ENCODE results near the gene PTGES2. TPM values are rescaled to one million over a fixed set of nuclear protein-coding genes. Genes with fewer than 3 reads are reported as not detected.

Gene PTGES2
- total and polyA plus RNA-seq, 2 of the 13 experiments (the other 11 are each of a cell fraction or from before 2014, with no cell fraction given): 63.7 to 79.8 TPM

DNA sequence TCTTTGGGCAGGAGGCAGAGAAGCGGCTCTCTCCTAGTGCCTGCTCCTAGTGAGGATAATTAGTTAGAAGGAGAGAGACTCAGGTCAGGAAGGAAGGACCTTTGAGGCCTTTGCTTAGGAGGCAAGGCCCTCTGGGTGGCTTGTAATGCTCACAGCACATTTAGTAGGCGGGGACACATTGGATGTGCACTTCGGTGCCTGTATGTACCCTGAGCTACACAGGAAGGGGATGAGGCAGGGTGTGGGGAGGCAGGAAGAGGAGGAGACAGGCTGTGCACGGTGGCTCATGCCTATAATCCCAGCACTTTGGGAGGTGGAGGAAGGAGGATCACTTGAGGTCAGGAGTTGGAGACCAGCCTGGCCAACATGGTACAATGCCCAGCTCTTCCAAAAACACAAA lies 14.5 kb upstream of the PTGES2 start:
- Histone ChIP-seq H3K27ac (ENCODE audit: extremely low read length, insufficient read depth, low read length) (no peak overlapping the region), H3K27me3 (ENCODE audit: control insufficient read depth in 1 of 2, insufficient read depth in 2 of 2, low read length in 2 of 2) (peaks cover 0 to 25% of the 10 kb centered on the region in 2 experiments; a peak in 3 of 5 replicates), H3K9ac (ENCODE audit: insufficient read depth, low read depth, low read length) (no peak overlapping the region), H3K4me1 (ENCODE audit: insufficient read depth, low read length) (peaks cover 54% of the 10 kb centered on the region), H3K36me3 (replicated peaks in 1 of 2; ENCODE audit: control insufficient read depth in 1 of 2, insufficient read depth in 2 of 2, low read length in 2 of 2) (no peaks in the 10 kb centered on the region), H4K20me1 (ENCODE audit: insufficient read depth, low read length) (no peaks in the 10 kb centered on the region), H3K4me3 (replicated peaks in 1 of 3; ENCODE audit: insufficient read depth in 1 of 3, low read depth in 2 of 3, low read length in 3 of 3) (no peak overlapping the region), H3K79me2 (ENCODE audit: insufficient read depth, low read length) (no peaks in the 10 kb centered on the region), H3K9me3 (ENCODE audit: low read length) (no peaks in the 10 kb centered on the region), H2AFZ (ENCODE audit: low read length) (peak overlapping the region; percentile 23), H3K4me2 (ENCODE audit: low read depth, low read length) (peak overlapping the region; percentile 39; the same call in 1 of the 2 replicates)
- no TSS peak for BruUV-seq (replicated peaks)
- peak; percentile 26 for FAIRE-seq
- WGBS (ENCODE audit: low lambda C conversion rate): 50% methylated on average over 4 of the region's 4 CpGs
- intact Hi-C loops (cut with micrococcal nuclease; ENCODE audit: unreplicated experiment) (no loop called here), in situ Hi-C loops (cut with HindIII; ENCODE audit: extremely low pct_ligation_motif_present, low pct_unique_long_range_greater_than_20kb) (no loop called here)
- ATAC-seq: peak; percentile 48
- DNase-seq (ENCODE audit: low spot score): no peak
- ChIA-PET POLR2A (interaction anchor here (1.1 to 2.2 kb wide), 2 partner anchors 10 to 18 kb away, joined by 3 to 7 read pairs; partner anchors contain the start of gene BBLN), CTCF (ENCODE audit: low intra/inter-chr PET ratio, low total read pairs) (no interaction called here)
- TF ChIP-seq ZFYVE20 (CRISPR knock-in tag; IDR thresholded peaks at IDR 0.05; ENCODE audit: borderline replicate concordance, low read depth): no peak
- TF ChIP-seq HOXA3 (CRISPR knock-in tag; IDR thresholded peaks at IDR 0.05): peak; percentile 21; the same call in 1 of the 2 replicates
- peak; percentile 65; the same call in 1 of the 2 replicates for TF ChIP-seq ZNF263 (CRISPR knock-in tag; IDR thresholded peaks at IDR 0.05)
- TF ChIP-seq ZFP1 (CRISPR knock-in tag; IDR thresholded peaks at IDR 0.05): no peak
- TF ChIP-seq SCMH1 (CRISPR knock-in tag; IDR thresholded peaks at IDR 0.05; ENCODE audit: borderline replicate concordance): no peak
- no peak for TF ChIP-seq HNRNPUL1 (IDR thresholded peaks at IDR 0.05; ENCODE audit: low read depth, low read length)
- TF ChIP-seq ATF7-NPFF (CRISPR knock-in tag; IDR thresholded peaks at IDR 0.05; ENCODE audit: low read depth): no peak
- TF ChIP-seq TBP (CRISPR knock-in tag; IDR thresholded peaks at IDR 0.05): no peak
- no peak for TF ChIP-seq ZFP82 (CRISPR knock-in tag; IDR thresholded peaks at IDR 0.05; ENCODE audit: borderline replicate concordance)
- 0 out of 2 replicates have a peak, but pooled peaks have one; percentile 20 for TF ChIP-seq ZFX (CRISPR knock-in tag; IDR thresholded peaks at IDR 0.05; ENCODE audit: low read depth)
- peak; percentile 39 for TF ChIP-seq GABPA (IDR thresholded peaks at IDR 0.05; ENCODE audit: low read depth, low read length)
- peak; percentile 71 for TF ChIP-seq GABPA (CRISPR knock-in tag; IDR thresholded peaks at IDR 0.05; ENCODE audit: low read depth)
- TF ChIP-seq, protein P1, sequence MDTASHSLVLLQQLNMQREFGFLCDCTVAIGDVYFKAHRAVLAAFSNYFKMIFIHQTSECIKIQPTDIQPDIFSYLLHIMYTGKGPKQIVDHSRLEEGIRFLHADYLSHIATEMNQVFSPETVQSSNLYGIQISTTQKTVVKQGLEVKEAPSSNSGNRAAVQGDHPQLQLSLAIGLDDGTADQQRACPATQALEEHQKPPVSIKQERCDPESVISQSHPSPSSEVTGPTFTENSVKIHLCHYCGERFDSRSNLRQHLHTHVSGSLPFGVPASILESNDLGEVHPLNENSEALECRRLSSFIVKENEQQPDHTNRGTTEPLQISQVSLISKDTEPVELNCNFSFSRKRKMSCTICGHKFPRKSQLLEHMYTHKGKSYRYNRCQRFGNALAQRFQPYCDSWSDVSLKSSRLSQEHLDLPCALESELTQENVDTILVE (CRISPR knock-in tag; IDR thresholded peaks at IDR 0.05): no peak
- no peak for TF ChIP-seq ZNF773 (CRISPR knock-in tag; IDR thresholded peaks at IDR 0.05; ENCODE audit: borderline replicate concordance)
- TF ChIP-seq ZSCAN20 (CRISPR knock-in tag; IDR thresholded peaks at IDR 0.05; ENCODE audit: borderline replicate concordance): no peak
- TF ChIP-seq STAT5B (CRISPR knock-in tag; IDR thresholded peaks at IDR 0.05): no peak
- no peak for TF ChIP-seq XBP1 (CRISPR knock-in tag; IDR thresholded peaks at IDR 0.05)
- TF ChIP-seq ZBTB7A (CRISPR knock-in tag; IDR thresholded peaks at IDR 0.05): no peak
- TF ChIP-seq, protein P2, sequence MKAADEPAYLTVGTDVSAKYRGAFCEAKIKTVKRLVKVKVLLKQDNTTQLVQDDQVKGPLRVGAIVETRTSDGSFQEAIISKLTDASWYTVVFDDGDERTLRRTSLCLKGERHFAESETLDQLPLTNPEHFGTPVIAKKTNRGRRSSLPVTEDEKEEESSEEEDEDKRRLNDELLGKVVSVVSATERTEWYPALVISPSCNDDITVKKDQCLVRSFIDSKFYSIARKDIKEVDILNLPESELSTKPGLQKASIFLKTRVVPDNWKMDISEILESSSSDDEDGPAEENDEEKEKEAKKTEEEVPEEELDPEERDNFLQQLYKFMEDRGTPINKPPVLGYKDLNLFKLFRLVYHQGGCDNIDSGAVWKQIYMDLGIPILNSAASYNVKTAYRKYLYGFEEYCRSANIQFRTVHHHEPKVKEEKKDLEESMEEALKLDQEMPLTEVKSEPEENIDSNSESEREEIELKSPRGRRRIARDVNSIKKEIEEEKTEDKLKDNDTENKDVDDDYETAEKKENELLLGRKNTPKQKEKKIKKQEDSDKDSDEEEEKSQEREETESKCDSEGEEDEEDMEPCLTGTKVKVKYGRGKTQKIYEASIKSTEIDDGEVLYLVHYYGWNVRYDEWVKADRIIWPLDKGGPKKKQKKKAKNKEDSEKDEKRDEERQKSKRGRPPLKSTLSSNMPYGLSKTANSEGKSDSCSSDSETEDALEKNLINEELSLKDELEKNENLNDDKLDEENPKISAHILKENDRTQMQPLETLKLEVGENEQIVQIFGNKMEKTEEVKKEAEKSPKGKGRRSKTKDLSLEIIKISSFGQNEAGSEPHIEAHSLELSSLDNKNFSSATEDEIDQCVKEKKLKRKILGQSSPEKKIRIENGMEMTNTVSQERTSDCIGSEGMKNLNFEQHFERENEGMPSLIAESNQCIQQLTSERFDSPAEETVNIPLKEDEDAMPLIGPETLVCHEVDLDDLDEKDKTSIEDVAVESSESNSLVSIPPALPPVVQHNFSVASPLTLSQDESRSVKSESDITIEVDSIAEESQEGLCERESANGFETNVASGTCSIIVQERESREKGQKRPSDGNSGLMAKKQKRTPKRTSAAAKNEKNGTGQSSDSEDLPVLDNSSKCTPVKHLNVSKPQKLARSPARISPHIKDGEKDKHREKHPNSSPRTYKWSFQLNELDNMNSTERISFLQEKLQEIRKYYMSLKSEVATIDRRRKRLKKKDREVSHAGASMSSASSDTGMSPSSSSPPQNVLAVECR (CRISPR knock-in tag; IDR thresholded peaks at IDR 0.05; ENCODE audit: borderline replicate concordance): no peak
- TF ChIP-seq MAFG (CRISPR knock-in tag; IDR thresholded peaks at IDR 0.05): no peak
- TF ChIP-seq ARHGAP35 (CRISPR knock-in tag; IDR thresholded peaks at IDR 0.05; ENCODE audit: borderline replicate concordance): no peak
